Measurements from ENCODE around the gene CTPS2. TPM values are rescaled to one million over a fixed set of nuclear protein-coding genes. Genes with fewer than 3 reads are reported as not detected.

The CTPS2 gene
- total RNA-seq, 1 donor from 2014 or later = 4.9 TPM

DNA sequence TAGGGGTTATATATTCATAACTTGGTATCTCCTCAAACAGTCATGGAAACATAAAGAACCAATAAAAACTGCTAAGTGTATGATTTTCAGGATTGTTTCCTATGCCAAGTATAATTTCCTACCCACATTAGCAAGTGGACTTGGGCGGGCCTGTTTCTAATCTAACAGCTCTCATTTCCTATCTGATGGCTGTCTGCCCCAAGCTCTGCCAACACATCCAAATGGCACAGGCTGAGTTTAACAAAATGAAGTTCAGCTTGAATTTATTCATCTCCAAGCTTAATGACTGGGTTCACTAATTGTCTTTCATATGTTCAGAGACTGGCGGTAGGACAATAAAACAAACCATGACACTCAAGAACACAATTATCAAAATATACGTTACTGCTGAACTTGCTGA is 118.0 kb downstream of the CTPS2 start:
- no peak for DNase-seq
- intact Hi-C loops (cut with micrococcal nuclease) = no loop called here
- H3K4me3 ChIP-seq = no peak overlapping the region
- H3K4me1 ChIP-seq = peaks cover 8% of the 10 kb centered on the region
- no peak overlapping the region for H3K27ac ChIP-seq (replicated peaks)
- no peaks in the 10 kb centered on the region for H3K27me3 ChIP-seq (ENCODE audit: low read depth)
- H3K9me3 ChIP-seq (replicated peaks) = no peaks in the 10 kb centered on the region
- TF ChIP-seq, protein P1, sequence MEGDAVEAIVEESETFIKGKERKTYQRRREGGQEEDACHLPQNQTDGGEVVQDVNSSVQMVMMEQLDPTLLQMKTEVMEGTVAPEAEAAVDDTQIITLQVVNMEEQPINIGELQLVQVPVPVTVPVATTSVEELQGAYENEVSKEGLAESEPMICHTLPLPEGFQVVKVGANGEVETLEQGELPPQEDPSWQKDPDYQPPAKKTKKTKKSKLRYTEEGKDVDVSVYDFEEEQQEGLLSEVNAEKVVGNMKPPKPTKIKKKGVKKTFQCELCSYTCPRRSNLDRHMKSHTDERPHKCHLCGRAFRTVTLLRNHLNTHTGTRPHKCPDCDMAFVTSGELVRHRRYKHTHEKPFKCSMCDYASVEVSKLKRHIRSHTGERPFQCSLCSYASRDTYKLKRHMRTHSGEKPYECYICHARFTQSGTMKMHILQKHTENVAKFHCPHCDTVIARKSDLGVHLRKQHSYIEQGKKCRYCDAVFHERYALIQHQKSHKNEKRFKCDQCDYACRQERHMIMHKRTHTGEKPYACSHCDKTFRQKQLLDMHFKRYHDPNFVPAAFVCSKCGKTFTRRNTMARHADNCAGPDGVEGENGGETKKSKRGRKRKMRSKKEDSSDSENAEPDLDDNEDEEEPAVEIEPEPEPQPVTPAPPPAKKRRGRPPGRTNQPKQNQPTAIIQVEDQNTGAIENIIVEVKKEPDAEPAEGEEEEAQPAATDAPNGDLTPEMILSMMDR (IDR thresholded peaks at IDR 0.05; ENCODE audit: borderline replicate concordance) = no peak
- H3K36me3 ChIP-seq = no peaks in the 10 kb centered on the region

DNA sequence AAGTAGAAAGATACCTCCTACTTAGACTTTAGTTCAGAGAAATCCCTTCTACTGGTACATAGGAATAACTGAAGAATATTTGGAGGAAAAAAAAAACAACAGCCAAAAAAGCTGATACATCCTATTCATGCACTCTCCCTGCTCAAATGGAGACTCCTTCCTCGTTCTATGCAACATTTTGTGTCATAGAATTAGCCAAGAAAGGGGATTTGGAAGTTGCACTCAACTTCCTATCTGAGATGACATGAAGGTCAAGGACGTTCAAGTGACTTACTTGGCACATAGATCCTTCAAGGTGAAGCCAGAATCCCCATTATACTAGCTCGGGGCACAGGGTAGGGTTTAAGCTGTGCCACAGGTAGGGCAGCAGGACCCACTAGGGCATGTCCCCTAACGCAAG is 118.7 kb downstream of the CTPS2 start:
- H3K4me1 ChIP-seq = peaks cover 8% of the 10 kb centered on the region
- H3K4me3 ChIP-seq = no peak overlapping the region
- H3K27ac ChIP-seq (replicated peaks) = no peak overlapping the region
- no peak for DNase-seq
- intact Hi-C loops (cut with micrococcal nuclease) = no loop called here
- no peaks in the 10 kb centered on the region for H3K36me3 ChIP-seq
- no peaks in the 10 kb centered on the region for H3K27me3 ChIP-seq (ENCODE audit: low read depth)
- no peaks in the 10 kb centered on the region for H3K9me3 ChIP-seq (replicated peaks)
- TF ChIP-seq, protein P1 (IDR thresholded peaks at IDR 0.05; ENCODE audit: borderline replicate concordance) = no peak

DNA sequence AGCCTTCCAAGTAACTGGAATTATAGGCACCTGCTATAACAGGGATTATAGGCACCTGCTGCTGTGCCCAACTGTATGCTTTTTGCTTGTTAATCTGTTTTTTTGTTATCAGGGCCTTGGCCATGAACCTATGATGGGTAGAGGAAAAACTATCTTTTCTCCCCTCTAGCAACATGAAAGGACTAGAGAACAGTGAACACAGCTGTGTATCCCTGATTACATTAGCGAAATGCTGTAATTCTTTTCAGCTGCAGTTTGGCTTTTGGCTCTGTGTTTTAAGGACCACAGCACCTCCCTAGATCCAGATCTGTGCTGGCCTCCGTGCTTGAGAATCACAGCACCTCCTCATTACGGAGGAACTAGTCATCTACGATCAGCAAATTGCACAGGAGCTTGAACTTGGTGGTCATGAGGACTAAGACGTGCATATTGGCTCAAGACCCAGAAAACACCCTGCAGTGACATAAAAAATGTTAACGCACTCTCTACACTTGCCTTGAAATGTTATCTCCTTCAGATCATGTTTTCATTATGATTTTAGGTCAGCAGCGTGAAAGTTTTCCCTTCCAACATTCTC is 120.2 kb downstream of the CTPS2 start:
- intact Hi-C loops (cut with micrococcal nuclease) = no loop called here
- Histone ChIP-seq H3K9me3 (replicated peaks) (no peaks in the 10 kb centered on the region), H3K27ac (replicated peaks) (no peak overlapping the region), H3K4me3 (no peak overlapping the region), H3K4me1 (peaks cover 8% of the 10 kb centered on the region), H3K36me3 (no peaks in the 10 kb centered on the region), H3K27me3 (ENCODE audit: low read depth) (no peaks in the 10 kb centered on the region)
- TF ChIP-seq, protein P1 (IDR thresholded peaks at IDR 0.05; ENCODE audit: borderline replicate concordance) = no peak
- DNase-seq = no peak

DNA sequence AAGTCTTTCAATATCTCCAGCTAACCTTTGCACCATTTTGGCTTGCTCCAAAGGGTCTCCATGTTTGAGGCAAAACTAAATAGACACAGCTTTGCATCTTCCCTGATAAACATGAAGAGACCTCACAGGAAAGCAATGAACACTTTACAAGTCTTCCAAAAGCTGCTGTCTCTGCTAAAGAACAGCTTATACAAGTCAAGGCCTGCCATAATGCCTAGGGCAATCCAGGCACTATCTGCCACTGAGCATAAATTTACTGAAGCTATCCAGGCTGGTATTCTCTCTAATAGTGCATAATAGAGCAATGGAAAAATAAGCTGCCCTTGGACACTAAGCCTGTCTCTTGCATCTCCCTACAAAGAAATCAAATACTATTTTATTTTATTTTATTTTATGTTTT is 122.6 kb downstream of the CTPS2 start:
- Histone ChIP-seq H3K36me3 (no peaks in the 10 kb centered on the region), H3K4me1 (peaks cover 12% of the 10 kb centered on the region), H3K27me3 (ENCODE audit: low read depth) (no peaks in the 10 kb centered on the region), H3K4me3 (no peak overlapping the region), H3K27ac (replicated peaks) (no peak overlapping the region), H3K9me3 (replicated peaks) (no peaks in the 10 kb centered on the region)
- intact Hi-C loops (cut with micrococcal nuclease) = no loop called here
- DNase-seq = no peak
- TF ChIP-seq, protein P1 (IDR thresholded peaks at IDR 0.05; ENCODE audit: borderline replicate concordance) = no peak

DNA sequence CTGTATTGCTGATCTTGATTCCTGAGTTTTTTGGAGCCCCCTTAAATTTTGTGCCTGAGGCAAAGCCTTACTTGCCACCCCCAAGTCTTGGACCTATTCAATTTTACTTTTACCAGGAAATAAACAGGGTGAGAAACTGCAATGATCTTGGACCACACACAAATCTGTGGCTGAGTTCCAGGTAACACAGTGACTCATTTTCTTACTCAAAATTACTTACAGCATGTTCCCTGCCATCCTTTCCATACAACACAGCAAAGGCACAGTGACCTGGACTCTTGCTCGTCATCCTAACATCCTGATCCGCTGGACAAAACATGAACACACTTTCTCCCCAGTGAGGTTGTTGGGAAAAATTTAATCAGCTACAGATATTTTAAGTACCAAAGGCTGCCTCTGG is 123.3 kb downstream of the CTPS2 start:
- Histone ChIP-seq H3K4me3 (no peak overlapping the region), H3K27ac (replicated peaks) (no peak overlapping the region), H3K27me3 (ENCODE audit: low read depth) (no peaks in the 10 kb centered on the region), H3K36me3 (no peaks in the 10 kb centered on the region), H3K9me3 (replicated peaks) (no peaks in the 10 kb centered on the region), H3K4me1 (peaks cover 11% of the 10 kb centered on the region)
- intact Hi-C loops (cut with micrococcal nuclease) = no loop called here
- no peak for DNase-seq
- TF ChIP-seq, protein P1 (IDR thresholded peaks at IDR 0.05; ENCODE audit: borderline replicate concordance) = no peak

All from left ventricle myocardium inferior (tissue), 1 donor.